ENCODE results near the gene PRUNE2. TPM values are rescaled to one million over a fixed set of nuclear protein-coding genes. Genes with fewer than 3 reads are reported as not detected.

The PRUNE2 gene
- polyA plus RNA-seq, 1 of the 3 experiments (the other 2 are of a cell fraction) = 13.0 TPM

DNA sequence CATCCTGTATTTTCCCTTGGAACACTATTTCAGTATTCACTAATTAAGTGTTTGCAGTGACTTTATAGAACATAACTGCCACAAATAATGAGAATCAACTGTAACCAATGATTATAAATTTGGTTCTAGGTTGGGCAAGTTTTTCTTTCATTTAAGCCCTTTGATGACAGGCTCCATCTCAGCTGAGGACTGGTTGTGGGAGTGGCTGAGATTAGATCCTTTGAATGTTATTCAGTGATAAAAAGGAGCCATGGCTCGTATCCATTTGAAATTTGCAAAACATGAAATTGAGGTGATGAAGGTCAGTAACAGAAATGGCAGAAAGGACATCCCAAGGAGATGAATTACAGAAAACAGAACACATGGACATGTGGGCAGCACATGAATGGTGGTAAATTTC is 279.8 kb downstream of the PRUNE2 start:
- Histone ChIP-seq H3K79me2 (ENCODE audit: insufficient read depth) (no peaks in the 10 kb centered on the region), H3K27me3 (ENCODE audit: insufficient read depth) (no peaks in the 10 kb centered on the region), H3K4me1 (ENCODE audit: control insufficient read depth in 1 of 2, insufficient read depth in 2 of 2, low read depth in 1 of 2, low read length in 1 of 2) (no peaks in the 10 kb centered on the region), H3K9me3 (no peaks in the 10 kb centered on the region), H3K9me2 (no peaks in the 10 kb centered on the region), H3F3A (replicated peaks; ENCODE audit: insufficient read depth) (no peaks in the 10 kb centered on the region), H3K9ac (no peak overlapping the region), H2AFZ (ENCODE audit: low read depth) (no peak overlapping the region), H3K27ac (ENCODE audit: low read depth in 2 of 2, low read length in 1 of 2) (no peak overlapping the region), H3K4me3 (ENCODE audit: low read depth in 2 of 2, low read length in 1 of 2) (no peak overlapping the region), H3K36me3 (replicated peaks in 1 of 2; ENCODE audit: control insufficient read depth in 1 of 2, insufficient read depth in 2 of 2, low read length in 1 of 2) (no peaks in the 10 kb centered on the region), H3K4me2 (no peak overlapping the region), H4K20me1 (ENCODE audit: insufficient read depth) (no peaks in the 10 kb centered on the region)
- TF ChIP-seq ELF1 (IDR thresholded peaks at IDR 0.05) = no peak
- TF ChIP-seq RCOR1 (IDR thresholded peaks at IDR 0.05; ENCODE audit: low read length) = no peak
- no peak for DNase-seq
- 4% methylated on average over 1 of the region's 1 CpG for WGBS (ENCODE audit: low lambda C conversion rate)
- POLR2A ChIA-PET = no interaction called here
- CTCF ChIA-PET = no interaction called here

DNA sequence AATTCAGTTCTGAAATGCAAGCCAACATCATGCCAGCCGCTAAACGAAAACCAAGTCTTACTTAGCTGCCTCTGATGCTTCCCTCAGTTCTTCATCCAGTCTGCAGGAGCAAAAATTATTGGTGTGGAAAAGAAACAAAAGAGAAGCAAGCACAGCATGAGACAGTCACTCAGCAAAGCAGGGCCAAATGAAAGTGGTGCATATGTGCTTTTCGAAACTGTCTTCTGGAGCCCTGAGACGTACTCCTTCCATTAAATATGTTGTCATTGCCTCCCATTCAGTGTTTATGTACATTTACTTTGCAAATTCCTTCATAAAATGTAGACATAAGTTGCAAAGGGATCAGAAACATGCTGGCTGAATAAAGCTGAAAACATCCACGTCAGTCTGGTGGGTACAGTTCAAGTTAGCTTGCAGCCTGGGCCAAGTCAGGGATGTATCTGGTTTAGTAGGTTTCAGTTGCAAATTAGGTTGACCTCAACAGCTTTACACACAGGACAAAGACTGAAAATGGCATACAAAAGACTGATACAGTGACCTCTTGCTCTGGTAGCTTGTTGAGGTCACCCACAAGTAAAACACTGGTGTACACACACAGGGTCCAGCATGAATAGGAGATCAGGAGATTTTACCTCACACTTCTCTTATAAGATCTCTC is 281.4 kb downstream of the PRUNE2 start:
- ChIA-PET CTCF (no interaction called here), POLR2A (no interaction called here)
- H3F3A ChIP-seq (replicated peaks; ENCODE audit: insufficient read depth) = no peaks in the 10 kb centered on the region
- no peaks in the 10 kb centered on the region for H3K27me3 ChIP-seq (ENCODE audit: insufficient read depth)
- no peak overlapping the region for H3K4me3 ChIP-seq (ENCODE audit: low read depth in 2 of 2, low read length in 1 of 2)
- no peaks in the 10 kb centered on the region for H3K4me1 ChIP-seq (ENCODE audit: control insufficient read depth in 1 of 2, insufficient read depth in 2 of 2, low read depth in 1 of 2, low read length in 1 of 2)
- no peak overlapping the region for H3K27ac ChIP-seq (ENCODE audit: low read depth in 2 of 2, low read length in 1 of 2)
- no peaks in the 10 kb centered on the region for H3K9me3 ChIP-seq
- no peaks in the 10 kb centered on the region for H3K79me2 ChIP-seq (ENCODE audit: insufficient read depth)
- no peaks in the 10 kb centered on the region for H3K36me3 ChIP-seq (replicated peaks in 1 of 2; ENCODE audit: control insufficient read depth in 1 of 2, insufficient read depth in 2 of 2, low read length in 1 of 2)
- DNase-seq = no peak
- TF ChIP-seq, protein P1, sequence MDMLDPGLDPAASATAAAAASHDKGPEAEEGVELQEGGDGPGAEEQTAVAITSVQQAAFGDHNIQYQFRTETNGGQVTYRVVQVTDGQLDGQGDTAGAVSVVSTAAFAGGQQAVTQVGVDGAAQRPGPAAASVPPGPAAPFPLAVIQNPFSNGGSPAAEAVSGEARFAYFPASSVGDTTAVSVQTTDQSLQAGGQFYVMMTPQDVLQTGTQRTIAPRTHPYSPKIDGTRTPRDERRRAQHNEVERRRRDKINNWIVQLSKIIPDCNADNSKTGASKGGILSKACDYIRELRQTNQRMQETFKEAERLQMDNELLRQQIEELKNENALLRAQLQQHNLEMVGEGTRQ (IDR thresholded peaks at IDR 0.05; ENCODE audit: borderline replicate concordance, low read depth, low read length) = no peak
- TF ChIP-seq GATA2 (CRISPR knock-in tag; IDR thresholded peaks at IDR 0.05) (no peak), RCOR1 (IDR thresholded peaks at IDR 0.05; ENCODE audit: low read length) (no peak), TAF1 (IDR thresholded peaks at IDR 0.05; ENCODE audit: borderline replicate concordance, low read depth, low read length) (no peak), TEAD4 (IDR thresholded peaks at IDR 0.05; ENCODE audit: borderline replicate concordance, insufficient read depth) (no peak), YY1 (IDR thresholded peaks at IDR 0.05; ENCODE audit: low read depth) (no peak), ELF1 (IDR thresholded peaks at IDR 0.05) (no peak)
- TF ChIP-seq, protein P2, sequence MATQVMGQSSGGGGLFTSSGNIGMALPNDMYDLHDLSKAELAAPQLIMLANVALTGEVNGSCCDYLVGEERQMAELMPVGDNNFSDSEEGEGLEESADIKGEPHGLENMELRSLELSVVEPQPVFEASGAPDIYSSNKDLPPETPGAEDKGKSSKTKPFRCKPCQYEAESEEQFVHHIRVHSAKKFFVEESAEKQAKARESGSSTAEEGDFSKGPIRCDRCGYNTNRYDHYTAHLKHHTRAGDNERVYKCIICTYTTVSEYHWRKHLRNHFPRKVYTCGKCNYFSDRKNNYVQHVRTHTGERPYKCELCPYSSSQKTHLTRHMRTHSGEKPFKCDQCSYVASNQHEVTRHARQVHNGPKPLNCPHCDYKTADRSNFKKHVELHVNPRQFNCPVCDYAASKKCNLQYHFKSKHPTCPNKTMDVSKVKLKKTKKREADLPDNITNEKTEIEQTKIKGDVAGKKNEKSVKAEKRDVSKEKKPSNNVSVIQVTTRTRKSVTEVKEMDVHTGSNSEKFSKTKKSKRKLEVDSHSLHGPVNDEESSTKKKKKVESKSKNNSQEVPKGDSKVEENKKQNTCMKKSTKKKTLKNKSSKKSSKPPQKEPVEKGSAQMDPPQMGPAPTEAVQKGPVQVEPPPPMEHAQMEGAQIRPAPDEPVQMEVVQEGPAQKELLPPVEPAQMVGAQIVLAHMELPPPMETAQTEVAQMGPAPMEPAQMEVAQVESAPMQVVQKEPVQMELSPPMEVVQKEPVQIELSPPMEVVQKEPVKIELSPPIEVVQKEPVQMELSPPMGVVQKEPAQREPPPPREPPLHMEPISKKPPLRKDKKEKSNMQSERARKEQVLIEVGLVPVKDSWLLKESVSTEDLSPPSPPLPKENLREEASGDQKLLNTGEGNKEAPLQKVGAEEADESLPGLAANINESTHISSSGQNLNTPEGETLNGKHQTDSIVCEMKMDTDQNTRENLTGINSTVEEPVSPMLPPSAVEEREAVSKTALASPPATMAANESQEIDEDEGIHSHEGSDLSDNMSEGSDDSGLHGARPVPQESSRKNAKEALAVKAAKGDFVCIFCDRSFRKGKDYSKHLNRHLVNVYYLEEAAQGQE (IDR thresholded peaks at IDR 0.05; ENCODE audit: low read depth, low read length) = no peak
- TF ChIP-seq, protein P3, sequence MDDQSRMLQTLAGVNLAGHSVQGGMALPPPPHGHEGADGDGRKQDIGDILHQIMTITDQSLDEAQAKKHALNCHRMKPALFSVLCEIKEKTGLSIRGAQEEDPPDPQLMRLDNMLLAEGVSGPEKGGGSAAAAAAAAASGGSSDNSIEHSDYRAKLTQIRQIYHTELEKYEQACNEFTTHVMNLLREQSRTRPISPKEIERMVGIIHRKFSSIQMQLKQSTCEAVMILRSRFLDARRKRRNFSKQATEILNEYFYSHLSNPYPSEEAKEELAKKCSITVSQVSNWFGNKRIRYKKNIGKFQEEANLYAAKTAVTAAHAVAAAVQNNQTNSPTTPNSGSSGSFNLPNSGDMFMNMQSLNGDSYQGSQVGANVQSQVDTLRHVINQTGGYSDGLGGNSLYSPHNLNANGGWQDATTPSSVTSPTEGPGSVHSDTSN (IDR thresholded peaks at IDR 0.05) = no peak
- TF ChIP-seq, protein P4, sequence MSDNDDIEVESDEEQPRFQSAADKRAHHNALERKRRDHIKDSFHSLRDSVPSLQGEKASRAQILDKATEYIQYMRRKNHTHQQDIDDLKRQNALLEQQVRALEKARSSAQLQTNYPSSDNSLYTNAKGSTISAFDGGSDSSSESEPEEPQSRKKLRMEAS (IDR thresholded peaks at IDR 0.05; ENCODE audit: low read depth) = no peak
- H3K4me2 ChIP-seq = no peak overlapping the region
- H2AFZ ChIP-seq (ENCODE audit: low read depth) = no peak overlapping the region
- WGBS (ENCODE audit: low lambda C conversion rate) = 35% methylated on average over 5 of the region's 5 CpGs
- H3K9me2 ChIP-seq = no peaks in the 10 kb centered on the region
- H3K9ac ChIP-seq = no peak overlapping the region
- H4K20me1 ChIP-seq (ENCODE audit: insufficient read depth) = no peaks in the 10 kb centered on the region
